ENCODE results near the gene UBE2J1. TPM values are rescaled to one million over a fixed set of nuclear protein-coding genes. Genes with fewer than 3 reads are reported as not detected.

The UBE2J1 gene
- total and polyA plus RNA-seq, 10 of the 15 experiments (the other 5 are each of a cell fraction or from before 2014, with no cell fraction given), result 48.7 to 131 (median 90.0) TPM

- TF ChIP-seq BACH1 (IDR thresholded peaks at IDR 0.05; ENCODE audit: borderline replicate concordance) (peak; percentile 37; the same call in 1 of the 2 replicates), PRDM15 (CRISPR knock-in tag; IDR thresholded peaks at IDR 0.05) (no peak), ZBTB40 (IDR thresholded peaks at IDR 0.05; ENCODE audit: borderline replicate concordance) (no peak), CHD4 (IDR thresholded peaks at IDR 0.05) (no peak), MEF2B (IDR thresholded peaks at IDR 0.05; ENCODE audit: partially characterized antibody, poor library complexity, severe bottlenecking) (peak; percentile 69), ZBTB33 (IDR thresholded peaks at IDR 0.05) (no peak), GABPA (IDR thresholded peaks at IDR 0.05; ENCODE audit: low read depth) (no peak), E2F4 (IDR thresholded peaks at IDR 0.05; ENCODE audit: low read depth, low read length) (no peak), MTA2 (IDR thresholded peaks at IDR 0.05; ENCODE audit: low read depth) (no peak; the same call in 1 of the 2 replicates), HDAC2 (IDR thresholded peaks at IDR 0.05) (no peak), BCL11A (IDR thresholded peaks at IDR 0.05; ENCODE audit: low read depth, low read length) (peak; percentile 57; the same call in 1 of the 2 replicates), RFX5 (IDR thresholded peaks at IDR 0.05; ENCODE audit: low read depth, low read length) (no peak), POLR2AphosphoS5 (IDR thresholded peaks at IDR 0.05; ENCODE audit: low read length) (no peak), RELA (IDR thresholded peaks at IDR 0.05; ENCODE audit: borderline replicate concordance, partially characterized antibody) (no peak), TARDBP (IDR thresholded peaks at IDR 0.05; ENCODE audit: borderline replicate concordance) (no peak), SREBF2 (IDR thresholded peaks at IDR 0.05; ENCODE audit: low read length) (no peak), IRF5 (IDR thresholded peaks at IDR 0.05; ENCODE audit: borderline replicate concordance) (no peak)
These were observed 2.1 kb downstream of the UBE2J1 start (continued) for GRCh38 chr6:89350281-89350966.
